Esophagus squamous epithelium (tissue), 5 donors: ENCODE data around the gene NTN5. TPM values are rescaled to one million over a fixed set of nuclear protein-coding genes. Genes with fewer than 3 reads are reported as not detected.

Experiments used
- DNase-seq: peaks from one replicate; lab custom pipeline; 2025; lab: John Stamatoyannopoulos, UW
- H3K27ac ChIP-seq, 4 donors: fragments of 200-600 bp; sonication (generic); one replicate each; pipeline ENCODE4 v1.5.1; 2016 to 2019; ENCODE audit warnings: mild to moderate bottlenecking in 1 of 4
- H3K27me3 ChIP-seq, 4 donors: fragments of 200-600 bp; sonication (generic); 1 replicate in 3 of 4; 2 replicates in 1 of 4; pipeline versions ENCODE4 v1.5.1 to v1.6.0; 2017 to 2021; ENCODE audit warnings: antibody characterized with exemption in 1 of 4
- H3K36me3 ChIP-seq, 3 donors: fragments of 200-600 bp; sonication (generic); one replicate each; pipeline ENCODE4 v1.5.1; 2016 to 2019
- H3K4me1 ChIP-seq, 3 donors: fragments of 200-600 bp; sonication (generic); one replicate each; pipeline ENCODE4 v1.5.1; 2017 to 2019
- H3K4me3 ChIP-seq, 4 donors: fragments of 200-600 bp; sonication (generic); 1 replicate in 3 of 4; 2 replicates in 1 of 4; pipeline ENCODE4 v1.5.1; 2016 to 2019; ENCODE audit warnings: mild to moderate bottlenecking in 2 of 4, moderate library complexity in 1 of 4
- H3K9me3 ChIP-seq, 3 donors: fragments of 200-600 bp; sonication (generic); one replicate each; pipeline ENCODE4 v1.5.1; 2016 to 2019
- CTCF ChIP-seq, 6 experiments: fragments of 450-650 bp in 4 of 6; fragments of 200-600 bp in 2 of 6; sonication (generic) in 2 of 6; IDR thresholded peaks; one replicate each; pipeline ENCODE4 v1.5.1; 2016 to 2019; ENCODE audit warnings: antibody characterized with exemption in 6 of 6, mild to moderate bottlenecking in 4 of 6, moderate library complexity in 4 of 6
- POLR2A ChIP-seq, 4 donors: fragments of 450-650 bp; IDR thresholded peaks; one replicate each; pipeline ENCODE4 v1.6.1; 2017; ENCODE audit warnings: antibody characterized with exemption in 4 of 4, mild to moderate bottlenecking in 4 of 4, moderate library complexity in 3 of 4
- WGBS, 2 donors: methylation state at CpG; one replicate each; pipeline ENCODE4 v1.1.5; 2018; 5-methylcytosine and 5-hydroxymethylcytosine counted together
- intact Hi-C: fragments of 100-400 bp; cut with DNase I; formaldehyde crosslinking; loops from one replicate; pipeline ENCODE4 v1.15.0; 2022
- total RNA-seq, 4 donors: library from RNA; depleted of rRNA; stranded (reverse); fragments of >200 nt; gene quantifications; one replicate each; pipeline ENCODE4 v1.1.0, GENCODE V29; 2016
- donor health status: DM: yes; HTN: yes; CAD: no.

Gene NTN5
- total RNA-seq, 4 donors from 2014 or later: 0.57 TPM; not detected in 3

GRCh38 chr19:48630296-48631063, 42.3 kb downstream of the NTN5 start:
- no peak for DNase-seq
- intact Hi-C loops: no loop called here
- Histone ChIP-seq H3K4me1 (peaks cover 40 to 91% (median 49%) of the 10 kb centered on the region in 3 donors), H3K36me3 (peaks cover 0 to 57% (median 0%) of the 10 kb centered on the region in 3 donors), H3K27me3 (no peaks in the 10 kb centered on the region), H3K27ac (peak overlapping the region; percentile 52 to 98 (median 84)), H3K9me3 (no peaks in the 10 kb centered on the region), H3K4me3 (peak overlapping the region in 1 of 4 donors; percentile 43)
- 69 to 80% methylated on average over 15 to 23 of the region's 47 CpGs for WGBS, 2 donors
- TF ChIP-seq CTCF (IDR thresholded peaks at IDR 0.05) (no peak), POLR2A (IDR thresholded peaks at IDR 0.05) (no peak)

GRCh38 chr19:48629599-48630295, 43.1 kb downstream of the NTN5 start:
- no peak for DNase-seq
- no peak for TF ChIP-seq CTCF (IDR thresholded peaks at IDR 0.05)
- no peak for TF ChIP-seq POLR2A (IDR thresholded peaks at IDR 0.05)

GRCh38 chr19:48629297-48629598, 43.6 kb downstream of the NTN5 start:
- TF ChIP-seq POLR2A (IDR thresholded peaks at IDR 0.05): no peak
- no peak for TF ChIP-seq CTCF (IDR thresholded peaks at IDR 0.05)
- H3K9me3 ChIP-seq: no peaks in the 10 kb centered on the region
- WGBS, 2 donors: 87 to 100% methylated on average over 1 to 14 of the region's 22 CpGs
- H3K4me1 ChIP-seq: peaks cover 42 to 91% (median 50%) of the 10 kb centered on the region in 3 donors
- no peak for DNase-seq
- no peaks in the 10 kb centered on the region for H3K27me3 ChIP-seq
- intact Hi-C loops: no loop called here
- no peak overlapping the region for H3K4me3 ChIP-seq
- peak overlapping the region; percentile 52 to 98 (median 84) for H3K27ac ChIP-seq
- peaks cover 0 to 57% (median 0%) of the 10 kb centered on the region in 3 donors for H3K36me3 ChIP-seq

More at GRCh38 chr19:48629599-48630295, 43.1 kb downstream of the NTN5 start:
- peaks cover 0 to 57% (median 0%) of the 10 kb centered on the region in 3 donors for H3K36me3 ChIP-seq
- intact Hi-C loops: no loop called here
- H3K9me3 ChIP-seq: no peaks in the 10 kb centered on the region
- 31 to 48% methylated on average over 9 to 10 of the region's 48 CpGs for WGBS, 2 donors
- no peak overlapping the region for H3K4me3 ChIP-seq
- no peaks in the 10 kb centered on the region for H3K27me3 ChIP-seq
- peaks cover 40 to 91% (median 47%) of the 10 kb centered on the region in 3 donors for H3K4me1 ChIP-seq
- peak overlapping the region; percentile 52 to 98 (median 84) for H3K27ac ChIP-seq

GRCh38 chr19:48628486-48629296, 44.1 kb downstream of the NTN5 start:
- no peak overlapping the region for H3K4me3 ChIP-seq
- H3K36me3 ChIP-seq: peaks cover 0 to 57% (median 0%) of the 10 kb centered on the region in 3 donors
- no peak for TF ChIP-seq CTCF (IDR thresholded peaks at IDR 0.05)
- TF ChIP-seq POLR2A (IDR thresholded peaks at IDR 0.05): no peak
- H3K27ac ChIP-seq: peak overlapping the region in 3 of 4 donors; percentile 83 to 98 (median 84)
- H3K4me1 ChIP-seq: peaks cover 36 to 90% (median 48%) of the 10 kb centered on the region in 3 donors
- intact Hi-C loops: no loop called here
- no peaks in the 10 kb centered on the region for H3K27me3 ChIP-seq
- 77 to 79% methylated on average over 10 to 30 of the region's 34 CpGs for WGBS, 2 donors
- no peak for DNase-seq
- no peaks in the 10 kb centered on the region for H3K9me3 ChIP-seq
